H1 (cell line): Measurements from ENCODE around the gene BRD9. TPM values are rescaled to one million over a fixed set of nuclear protein-coding genes. Genes with fewer than 3 reads are reported as not detected.

Experiments
- BCL11A ChIP-seq, 2 experiments: IDR thresholded peaks; one replicate each; pipeline ENCODE4 v1.6.1; 2011; ENCODE audit warnings: low read depth in 2 of 2, low read length in 2 of 2, mild to moderate bottlenecking in 2 of 2
- BRCA1 ChIP-seq: IDR thresholded peaks from 2 replicates; pipeline ENCODE4 v1.6.1; 2012; ENCODE audit warnings: low read depth, low read length, improper control_type of control experiment
- EZH2 ChIP-seq: fragments of 200-600 bp; sonication (generic); IDR thresholded peaks from 2 replicates; pipeline ENCODE4 v1.7.1; 2012; ENCODE audit warnings: low read depth, mild to moderate bottlenecking, moderate library complexity, low read length, inconsistent platforms; ENCODE audit not compliant: severe bottlenecking
- KDM1A ChIP-seq: fragments of 200-600, 300-600 bp; sonication (generic); IDR thresholded peaks from 2 replicates; pipeline ENCODE4 v1.7.1; 2016; ENCODE audit warnings: mild to moderate bottlenecking, low read length, borderline replicate concordance
- SP2 ChIP-seq: IDR thresholded peaks from 2 replicates; pipeline ENCODE4 v1.6.1; 2012; ENCODE audit warnings: mild to moderate bottlenecking, low read length, inconsistent platforms
- SP4 ChIP-seq: IDR thresholded peaks from 2 replicates; pipeline ENCODE4 v1.6.1; 2012; ENCODE audit warnings: low read length, inconsistent platforms
- SUZ12 ChIP-seq: fragments of 200-600 bp; sonication (generic); IDR thresholded peaks from 2 replicates; pipeline ENCODE4 v1.6.1; 2012; ENCODE audit warnings: mild to moderate bottlenecking, inconsistent platforms, low read length, moderate library complexity, mixed read lengths
- polyA plus RNA-seq, 7 experiments: library from polyadenylated mRNA; depleted of rRNA in 3 of 7; stranded (reverse) in 5 of 7; unstranded in 2 of 7; fragments of >200 nt in 5 of 7; fragments of 200-250 nt in 2 of 7; gene quantifications; 1 replicate in 5 of 7; 2 replicates in 1 of 7; 4 replicates in 1 of 7; pipeline versions ENCODE4 v1.2.1 to v1.2.3, GENCODE V29; 2011 to 2013; ENCODE audit warnings: missing spikeins in 2 of 7, mixed read lengths in 2 of 7
- total RNA-seq: library from RNA; stranded (reverse); fragmentation: NEBNext Ultra II Directional; extraction: Animal tissue kit (Norgen Biotek cat#: 25700); gene quantifications from 2 replicates; pipeline ENCODE4 v1.2.1, GENCODE V29; 2021
- TF ChIP-seq, protein P1 (sequence below): IDR thresholded peaks from 2 replicates; pipeline ENCODE4 v1.6.1; 2012; ENCODE audit warnings: low read length, inconsistent platforms

Gene BRD9
- total and polyA plus RNA-seq, 2 of the 8 experiments (the other 6 are each of a cell fraction or from before 2014, with no cell fraction given), result 9.3 to 49.4 TPM

DNA sequence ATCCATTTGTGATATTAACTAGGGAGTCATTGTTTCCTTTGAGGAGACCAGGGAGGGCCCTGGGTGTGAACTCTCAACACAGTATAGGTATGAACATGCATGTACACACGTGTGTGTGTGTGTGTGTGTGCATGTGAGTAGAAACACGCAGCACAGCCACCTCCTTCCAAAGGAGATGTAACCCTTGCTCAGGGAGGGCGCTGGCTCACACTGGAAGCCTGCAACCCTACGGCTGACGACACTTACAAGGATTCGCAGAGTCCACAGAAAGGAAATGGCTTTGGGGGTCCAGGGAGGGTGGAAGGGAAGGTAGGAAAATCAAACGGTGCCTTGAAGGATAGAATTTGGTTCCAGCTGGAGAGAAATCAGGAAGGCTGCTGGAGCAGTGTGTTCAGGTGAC, 22.0 kb upstream of the BRD9 start (continued):
- TF ChIP-seq, protein P1, sequence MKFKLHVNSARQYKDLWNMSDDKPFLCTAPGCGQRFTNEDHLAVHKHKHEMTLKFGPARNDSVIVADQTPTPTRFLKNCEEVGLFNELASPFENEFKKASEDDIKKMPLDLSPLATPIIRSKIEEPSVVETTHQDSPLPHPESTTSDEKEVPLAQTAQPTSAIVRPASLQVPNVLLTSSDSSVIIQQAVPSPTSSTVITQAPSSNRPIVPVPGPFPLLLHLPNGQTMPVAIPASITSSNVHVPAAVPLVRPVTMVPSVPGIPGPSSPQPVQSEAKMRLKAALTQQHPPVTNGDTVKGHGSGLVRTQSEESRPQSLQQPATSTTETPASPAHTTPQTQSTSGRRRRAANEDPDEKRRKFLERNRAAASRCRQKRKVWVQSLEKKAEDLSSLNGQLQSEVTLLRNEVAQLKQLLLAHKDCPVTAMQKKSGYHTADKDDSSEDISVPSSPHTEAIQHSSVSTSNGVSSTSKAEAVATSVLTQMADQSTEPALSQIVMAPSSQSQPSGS, result no peak
- TF ChIP-seq SP4, result no peak
- no peak for TF ChIP-seq EZH2
- no peak for TF ChIP-seq KDM1A
- TF ChIP-seq BCL11A (IDR thresholded peaks at IDR 0.05; ENCODE audit: low read depth in 2 of 2, low read length in 2 of 2), result no peak
- no peak for TF ChIP-seq SP2
- TF ChIP-seq BRCA1, result no peak
- no peak for TF ChIP-seq SUZ12
